GM12874 (cell line): ENCODE data around the gene DDIT3.

Experiments used
- TF ChIP-seq, protein P1 (sequence below): IDR thresholded peaks from 2 replicates; pipeline ENCODE4 v1.5.1; 2011; ENCODE audit warnings: low read depth, mild to moderate bottlenecking, control low read depth, low read length, moderate library complexity; ENCODE audit not compliant: insufficient read depth

Gene DDIT3

DNA sequence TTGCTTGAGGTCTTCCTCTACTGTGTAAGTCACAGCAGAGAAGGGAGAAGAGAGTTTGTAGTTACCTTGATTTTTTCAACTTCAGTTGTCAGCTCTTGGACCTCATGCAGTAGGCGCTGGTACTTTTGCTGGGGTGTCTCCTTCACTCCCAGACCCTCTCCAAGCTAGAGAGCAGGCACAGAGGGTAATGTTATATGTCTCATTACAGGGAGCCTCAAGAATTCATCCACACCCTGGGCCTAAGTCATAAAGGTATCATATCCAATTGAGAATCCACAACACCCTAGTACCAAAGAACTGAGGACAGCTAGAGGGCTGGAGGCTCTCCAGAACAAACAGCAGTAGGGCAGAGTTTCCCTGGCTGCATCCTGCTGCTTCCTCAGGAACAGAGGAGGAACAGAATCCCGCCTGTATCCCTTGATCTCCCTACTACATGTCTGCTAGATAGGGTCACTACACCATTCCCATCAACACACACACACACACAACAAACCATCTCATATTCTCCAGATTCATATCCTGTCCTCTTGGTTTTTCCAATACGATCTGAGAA is 14.8 kb upstream of the DDIT3 start:
- TF ChIP-seq, protein P1, sequence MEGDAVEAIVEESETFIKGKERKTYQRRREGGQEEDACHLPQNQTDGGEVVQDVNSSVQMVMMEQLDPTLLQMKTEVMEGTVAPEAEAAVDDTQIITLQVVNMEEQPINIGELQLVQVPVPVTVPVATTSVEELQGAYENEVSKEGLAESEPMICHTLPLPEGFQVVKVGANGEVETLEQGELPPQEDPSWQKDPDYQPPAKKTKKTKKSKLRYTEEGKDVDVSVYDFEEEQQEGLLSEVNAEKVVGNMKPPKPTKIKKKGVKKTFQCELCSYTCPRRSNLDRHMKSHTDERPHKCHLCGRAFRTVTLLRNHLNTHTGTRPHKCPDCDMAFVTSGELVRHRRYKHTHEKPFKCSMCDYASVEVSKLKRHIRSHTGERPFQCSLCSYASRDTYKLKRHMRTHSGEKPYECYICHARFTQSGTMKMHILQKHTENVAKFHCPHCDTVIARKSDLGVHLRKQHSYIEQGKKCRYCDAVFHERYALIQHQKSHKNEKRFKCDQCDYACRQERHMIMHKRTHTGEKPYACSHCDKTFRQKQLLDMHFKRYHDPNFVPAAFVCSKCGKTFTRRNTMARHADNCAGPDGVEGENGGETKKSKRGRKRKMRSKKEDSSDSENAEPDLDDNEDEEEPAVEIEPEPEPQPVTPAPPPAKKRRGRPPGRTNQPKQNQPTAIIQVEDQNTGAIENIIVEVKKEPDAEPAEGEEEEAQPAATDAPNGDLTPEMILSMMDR, result no peak

DNA sequence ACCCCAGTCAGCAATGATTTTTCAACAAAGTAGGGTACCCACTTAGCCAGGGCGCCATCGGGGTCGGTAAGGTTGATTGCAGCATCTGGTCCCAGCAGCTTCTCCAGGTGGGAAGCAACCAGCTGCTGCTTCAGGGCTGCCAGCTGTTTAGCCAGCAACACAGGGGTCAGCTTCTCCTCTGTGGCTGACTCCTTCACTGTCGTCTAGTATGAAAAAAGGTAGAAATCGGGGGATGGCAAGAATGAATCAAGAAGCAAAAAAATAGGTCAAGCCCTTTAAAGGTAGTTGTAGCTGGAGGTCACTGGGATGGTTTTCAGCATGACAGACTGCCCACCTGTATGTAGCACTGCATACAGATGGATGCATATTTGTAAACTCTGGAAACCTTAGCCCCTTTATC is 13.9 kb upstream of the DDIT3 start:
- TF ChIP-seq, protein P1, result no peak

DNA sequence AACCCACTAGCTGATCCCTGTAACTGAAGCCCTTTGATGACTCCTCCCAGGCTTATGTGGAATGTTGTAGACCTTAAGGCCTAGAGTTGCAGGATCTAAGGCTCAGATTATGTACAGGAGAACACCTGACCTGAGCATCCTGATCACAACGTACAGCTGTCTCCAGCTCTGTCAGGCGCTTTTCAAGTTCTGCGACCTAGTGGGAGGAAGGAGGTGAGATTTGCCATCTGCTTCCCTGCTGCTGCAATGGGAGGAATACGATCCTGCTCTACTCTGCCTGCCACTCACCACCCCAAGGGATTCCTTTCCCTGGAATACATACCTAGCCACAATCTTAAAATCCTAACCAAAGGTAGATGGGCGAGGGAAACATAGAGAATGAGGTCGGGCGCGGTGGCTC is 12.8 kb upstream of the DDIT3 start:
- TF ChIP-seq, protein P1, result no peak

DNA sequence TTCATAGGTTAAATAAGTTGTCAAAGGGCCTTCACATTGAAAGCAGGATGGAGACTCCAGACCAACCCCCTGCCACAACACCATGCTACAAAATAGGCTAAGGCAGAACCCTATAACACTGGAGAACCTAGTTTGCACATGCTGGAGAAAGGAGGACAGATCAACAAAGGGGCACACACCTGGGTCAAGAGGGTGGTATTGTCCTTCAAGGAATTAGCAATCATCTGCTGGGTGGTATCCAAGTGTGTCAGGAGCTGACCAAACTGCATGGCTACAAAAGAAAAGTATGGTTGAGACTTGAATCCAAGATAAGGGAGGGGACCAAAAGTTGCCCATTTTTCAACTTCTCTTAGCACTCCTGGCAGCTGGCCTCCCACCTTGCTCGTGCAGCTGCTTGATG is 11.5 kb upstream of the DDIT3 start:
- TF ChIP-seq, protein P1, result no peak

DNA sequence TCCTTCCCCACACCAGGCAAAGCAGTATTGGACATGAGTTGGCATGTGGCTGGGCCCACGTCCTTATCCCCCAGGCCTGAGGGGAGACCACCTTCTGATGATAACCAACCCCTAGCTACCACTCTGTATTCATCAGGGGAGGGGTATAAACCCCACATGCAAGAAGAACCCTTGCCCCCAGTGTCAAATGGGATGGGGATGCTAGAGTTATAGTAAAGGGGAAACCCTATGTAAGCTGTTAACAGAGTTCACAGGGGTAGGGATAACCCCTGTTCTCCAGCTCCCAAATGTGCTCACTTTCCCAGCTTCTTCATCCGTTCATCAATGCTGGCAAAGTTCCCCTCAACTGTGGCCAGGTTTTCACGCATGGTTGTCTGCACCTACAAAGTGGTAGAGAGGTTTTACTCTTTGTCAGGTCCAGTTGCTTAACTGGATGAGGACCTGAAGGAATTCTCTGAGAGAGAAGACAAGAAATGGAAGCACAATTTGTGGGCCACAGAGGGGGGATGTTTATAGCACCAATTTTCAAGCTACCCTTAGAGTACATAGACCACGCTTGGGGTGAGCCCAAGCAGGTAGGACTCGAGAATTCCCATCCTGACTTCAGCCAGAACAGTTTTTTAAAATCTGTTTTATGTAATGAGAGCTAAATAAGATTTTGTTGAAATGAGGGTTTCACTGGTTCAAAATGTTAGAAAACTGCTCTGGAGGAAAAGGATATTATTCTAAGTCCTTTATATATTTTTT is 10.3 kb upstream of the DDIT3 start:
- TF ChIP-seq, protein P1, result no peak

DNA sequence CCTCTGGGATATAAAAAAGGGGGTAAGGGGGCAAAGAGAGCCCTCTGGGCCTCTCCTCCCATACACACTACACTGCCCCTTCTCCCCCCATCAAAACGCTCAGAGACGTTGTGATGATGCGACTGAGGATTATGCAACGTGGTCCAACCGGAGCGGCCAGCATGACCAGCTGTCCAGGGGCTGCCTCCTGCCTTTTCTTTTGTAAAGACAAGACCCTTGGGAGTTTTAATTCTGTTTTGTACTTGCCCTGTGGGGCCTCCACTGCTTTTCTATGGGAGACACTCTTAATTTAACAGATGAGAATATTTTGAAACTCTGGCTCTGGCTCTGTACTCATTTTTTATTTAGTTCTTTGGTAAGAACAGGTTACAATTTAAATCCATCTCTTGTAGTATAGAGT is 9.5 kb upstream of the DDIT3 start:
- TF ChIP-seq, protein P1, result no peak

DNA sequence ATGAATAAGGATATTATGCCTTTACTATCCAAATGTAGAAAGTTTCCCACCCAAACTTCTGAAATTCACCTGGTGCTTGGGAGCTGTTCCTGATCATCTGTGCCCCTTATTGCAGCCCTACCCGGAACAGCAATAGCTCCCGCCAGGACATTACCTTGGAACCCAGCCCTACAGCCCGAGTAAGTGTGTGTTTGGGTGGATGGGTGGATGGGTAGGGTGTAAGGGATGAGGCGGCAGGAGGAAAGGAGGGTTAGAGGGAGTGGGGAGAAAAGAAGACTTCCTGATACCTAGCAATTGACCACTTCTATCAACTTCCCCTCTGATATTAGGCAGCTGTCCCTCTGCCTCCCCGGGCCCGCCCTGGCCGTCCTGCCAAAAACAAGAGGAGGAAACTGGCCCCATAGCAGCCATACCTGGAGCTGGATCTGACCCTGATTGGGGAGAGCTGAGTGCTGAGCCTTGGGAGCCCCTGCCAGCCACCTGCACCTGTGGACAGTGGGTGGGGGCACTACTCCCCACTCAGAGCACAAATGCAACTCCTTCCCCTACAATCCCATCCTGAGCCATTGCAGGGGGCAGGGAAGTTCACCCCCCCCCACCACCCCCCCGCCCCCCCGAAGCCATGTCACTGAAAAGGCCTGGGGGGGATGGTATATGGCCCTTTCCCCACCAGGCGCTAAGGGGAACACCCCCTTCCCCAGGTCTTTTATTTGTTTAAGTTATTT is 8.7 kb upstream of the DDIT3 start:
- TF ChIP-seq, protein P1, result no peak
